Activated CD4-positive, alpha-beta T cell treated with anti-CD3 and anti-CD28 coated beads, Interleukin-2, amount 50 U/mL, for 1 hour (primary cell): Measurements from ENCODE around the gene COMMD2.

Experiments
- DNase-seq: peaks from one replicate; pipeline ENCODE4 v3.0.0-alpha.2; 2020

The COMMD2 gene

GRCh38 chr3:149752051-149752787 is at the start of gene COMMD2:
TSS of gene COMMD2 (minus strand) at chr3:149752489. CDS start at chr3:149752444, 45 bp downstream.
- peak; percentile 68 for DNase-seq

- DNase-seq, result no peak
Measured at GRCh38 chr3:149801639-149802038, 49.4 kb upstream of the COMMD2 start.

- no peak for DNase-seq
Measured at GRCh38 chr3:149801195-149801594, 48.9 kb upstream of the COMMD2 start.

GRCh38 chr3:149800693-149801092 is 48.4 kb upstream of the COMMD2 start:
- no peak for DNase-seq

GRCh38 chr3:149796026-149796425 is 43.7 kb upstream of the COMMD2 start:
- no peak for DNase-seq

- DNase-seq, result no peak
Measured at GRCh38 chr3:149792452-149793270, 40.4 kb upstream of the COMMD2 start, which contains the start of gene ANKUB1. TSS of gene ANKUB1 (minus strand) at chr3:149792554. CDS start at chr3:149792366, 188 bp downstream.

GRCh38 chr3:149790698-149791097 is 38.4 kb upstream of the COMMD2 start:
- no peak for DNase-seq

GRCh38 chr3:149790268-149790667 is 38.0 kb upstream of the COMMD2 start:
- DNase-seq, result no peak

- DNase-seq, result no peak
Measured at GRCh38 chr3:149784064-149784704, 31.9 kb upstream of the COMMD2 start.

- DNase-seq, result no peak
Measured at GRCh38 chr3:149783576-149783975, 31.3 kb upstream of the COMMD2 start.

- no peak for DNase-seq
Measured at GRCh38 chr3:149781741-149782140, 29.5 kb upstream of the COMMD2 start.

- DNase-seq, result no peak
Measured at GRCh38 chr3:149781211-149781610, 28.9 kb upstream of the COMMD2 start.

- no peak for DNase-seq
Measured at GRCh38 chr3:149777414-149778214, 25.3 kb upstream of the COMMD2 start.

- DNase-seq, result no peak
Measured at GRCh38 chr3:149776170-149776569, 23.9 kb upstream of the COMMD2 start.

- no peak for DNase-seq
Measured at GRCh38 chr3:149772861-149773260, 20.6 kb upstream of the COMMD2 start.

GRCh38 chr3:149771652-149772271 is 19.5 kb upstream of the COMMD2 start:
- DNase-seq, result peak; percentile 22

- DNase-seq, result no peak
Measured at GRCh38 chr3:149770246-149770645, 18.0 kb upstream of the COMMD2 start.

GRCh38 chr3:149768704-149769103 is 16.4 kb upstream of the COMMD2 start:
- no peak for DNase-seq

GRCh38 chr3:149767720-149768119 is 15.4 kb upstream of the COMMD2 start:
- no peak for DNase-seq

GRCh38 chr3:149765762-149766334 is 13.6 kb upstream of the COMMD2 start:
- DNase-seq, result no peak

GRCh38 chr3:149764302-149764701 is 12.0 kb upstream of the COMMD2 start:
- no peak for DNase-seq
